Measurements from ENCODE around the gene CERK.

- TF ChIP-seq EZH2phosphoT487 (IDR thresholded peaks at IDR 0.05; ENCODE audit: low read depth) (no peak), CTCF (IDR thresholded peaks at IDR 0.05; ENCODE audit: low read depth, low read length) (no peak)
Measured at GRCh38 chr22:46754110-46754799, 16.2 kb upstream of the CERK start.

All from OCI-LY3 (cell line).